ENCODE results near the gene TMEM87A.

DNA sequence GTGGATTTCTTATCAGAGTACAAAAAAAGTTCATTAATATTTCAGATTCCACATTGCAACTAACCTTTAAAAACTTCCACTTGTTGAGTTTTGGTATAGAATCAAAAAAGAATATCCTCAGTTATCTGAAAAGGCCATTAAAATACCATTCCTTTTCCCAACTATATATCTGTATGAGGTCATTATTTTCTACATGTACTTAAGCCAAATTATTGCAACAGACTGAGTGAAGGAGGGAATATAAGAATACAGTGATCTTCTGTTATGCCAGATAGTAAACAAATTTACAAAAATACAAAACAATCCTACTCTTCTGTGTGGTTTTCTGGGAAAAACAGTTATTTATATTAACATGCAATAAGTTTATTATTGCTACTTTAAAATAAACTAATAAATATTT, 5.9 kb downstream of the TMEM87A start:
- TF ChIP-seq, protein P1, sequence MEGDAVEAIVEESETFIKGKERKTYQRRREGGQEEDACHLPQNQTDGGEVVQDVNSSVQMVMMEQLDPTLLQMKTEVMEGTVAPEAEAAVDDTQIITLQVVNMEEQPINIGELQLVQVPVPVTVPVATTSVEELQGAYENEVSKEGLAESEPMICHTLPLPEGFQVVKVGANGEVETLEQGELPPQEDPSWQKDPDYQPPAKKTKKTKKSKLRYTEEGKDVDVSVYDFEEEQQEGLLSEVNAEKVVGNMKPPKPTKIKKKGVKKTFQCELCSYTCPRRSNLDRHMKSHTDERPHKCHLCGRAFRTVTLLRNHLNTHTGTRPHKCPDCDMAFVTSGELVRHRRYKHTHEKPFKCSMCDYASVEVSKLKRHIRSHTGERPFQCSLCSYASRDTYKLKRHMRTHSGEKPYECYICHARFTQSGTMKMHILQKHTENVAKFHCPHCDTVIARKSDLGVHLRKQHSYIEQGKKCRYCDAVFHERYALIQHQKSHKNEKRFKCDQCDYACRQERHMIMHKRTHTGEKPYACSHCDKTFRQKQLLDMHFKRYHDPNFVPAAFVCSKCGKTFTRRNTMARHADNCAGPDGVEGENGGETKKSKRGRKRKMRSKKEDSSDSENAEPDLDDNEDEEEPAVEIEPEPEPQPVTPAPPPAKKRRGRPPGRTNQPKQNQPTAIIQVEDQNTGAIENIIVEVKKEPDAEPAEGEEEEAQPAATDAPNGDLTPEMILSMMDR (IDR thresholded peaks at IDR 0.05 in 8 of 11, conservative IDR thresholded peaks at IDR 0.05 in 3 of 11), result no peak
- TF ChIP-seq POLR2A (IDR thresholded peaks at IDR 0.05), result no peak
- no peak for TF ChIP-seq POLR2AphosphoS5 (IDR thresholded peaks at IDR 0.05)

Data from spleen (tissue), 7 donors.